Thyroid gland (tissue), 4 donors: ENCODE measurements around the gene NPC1L1. TPM values are rescaled to one million over a fixed set of nuclear protein-coding genes. Genes with fewer than 3 reads are reported as not detected.

ENCODE experiments used
- DNase-seq, 2 donors: peaks; one replicate each; pipeline ENCODE4 v3.0.0-alpha.2; 2019
- H3K27ac ChIP-seq, 3 donors: fragments of 200-600 bp; sonication (generic); 1 replicate in 2 of 3; 2 replicates in 1 of 3; pipeline ENCODE4 v1.5.1; 2016 to 2019; ENCODE audit warnings: mild to moderate bottlenecking in 1 of 3, moderate library complexity in 1 of 3
- H3K27me3 ChIP-seq: fragments of 200-600 bp; sonication (generic); one replicate; pipeline ENCODE4 v1.5.1; 2019
- H3K36me3 ChIP-seq, 2 donors: fragments of 200-600 bp; sonication (generic); one replicate each; pipeline ENCODE4 v1.5.1; 2016 to 2019
- H3K4me1 ChIP-seq, 2 donors: fragments of 200-600 bp; sonication (generic); one replicate each; pipeline ENCODE4 v1.5.1; 2017 to 2019
- H3K4me3 ChIP-seq, 3 donors: fragments of 200-600 bp; sonication (generic); replicated peaks in 1 of 3; 1 replicate in 2 of 3; 2 replicates in 1 of 3; pipeline ENCODE4 v1.5.1; 2016; ENCODE audit warnings: mild to moderate bottlenecking in 1 of 3
- H3K9me3 ChIP-seq: fragments of 200-600 bp; sonication (generic); one replicate; pipeline ENCODE4 v1.5.1; 2017
- CTCF ChIP-seq, 6 experiments: fragments of 200-600 bp in 3 of 6; fragments of 450-650 bp in 3 of 6; sonication (generic) in 3 of 6; IDR thresholded peaks; one replicate each; pipeline ENCODE4 v1.5.1; 2016 to 2019; ENCODE audit warnings: antibody characterized with exemption in 6 of 6, mild to moderate bottlenecking in 2 of 6, inconsistent platforms in 1 of 6, moderate library complexity in 1 of 6
- POLR2A ChIP-seq, 2 donors: fragments of 450-650 bp; IDR thresholded peaks; one replicate each; pipeline ENCODE4 v1.6.1; 2017; ENCODE audit warnings: antibody characterized with exemption in 2 of 2, mild to moderate bottlenecking in 2 of 2, moderate library complexity in 1 of 2
- WGBS, 2 donors: methylation state at CpG; one replicate each; pipeline ENCODE4 v1.1.5; 2017; 5-methylcytosine and 5-hydroxymethylcytosine counted together
- intact Hi-C: fragments of 100-400 bp; cut with DNase I; formaldehyde crosslinking; loops from one replicate; pipeline ENCODE4 v1.15.1; 2023
- total RNA-seq, 4 donors: library from RNA; depleted of rRNA; stranded (reverse); fragments of >200 nt; gene quantifications; one replicate each; pipeline ENCODE4 v1.2.3, GENCODE V29; 2016

Gene NPC1L1
- total RNA-seq, 4 donors from 2014 or later = not detected

- WGBS, 2 donors = 70 to 72% methylated on average over 10 of the region's 10 CpGs
- no peaks in the 10 kb centered on the region for H3K9me3 ChIP-seq
- DNase-seq = no peak
- H3K27ac ChIP-seq = no peak overlapping the region
- H3K27me3 ChIP-seq = no peaks in the 10 kb centered on the region
- no peaks in the 10 kb centered on the region for H3K36me3 ChIP-seq
- no peak overlapping the region for H3K4me3 ChIP-seq
- H3K4me1 ChIP-seq = no peaks in the 10 kb centered on the region
- intact Hi-C loops = no loop called here
- TF ChIP-seq CTCF (IDR thresholded peaks at IDR 0.05) (no peak), POLR2A (IDR thresholded peaks at IDR 0.05) (no peak)
Measured at GRCh38 chr7:44536090-44536489, 5.0 kb downstream of the NPC1L1 start.

GRCh38 chr7:44535348-44536064 lies 5.6 kb downstream of the NPC1L1 start:
- H3K4me3 ChIP-seq = no peak overlapping the region
- H3K27me3 ChIP-seq = no peaks in the 10 kb centered on the region
- no peak for DNase-seq
- H3K4me1 ChIP-seq = no peaks in the 10 kb centered on the region
- no peak for TF ChIP-seq CTCF (IDR thresholded peaks at IDR 0.05)
- TF ChIP-seq POLR2A (IDR thresholded peaks at IDR 0.05) = no peak
- H3K9me3 ChIP-seq = no peaks in the 10 kb centered on the region
- H3K27ac ChIP-seq = no peak overlapping the region
- intact Hi-C loops = no loop called here
- no peaks in the 10 kb centered on the region for H3K36me3 ChIP-seq
- WGBS, 2 donors = 92 to 94% methylated on average over 8 of the region's 8 CpGs

GRCh38 chr7:44534501-44534900 lies 6.6 kb downstream of the NPC1L1 start:
- H3K4me1 ChIP-seq = no peaks in the 10 kb centered on the region
- H3K27ac ChIP-seq = no peak overlapping the region
- H3K27me3 ChIP-seq = no peaks in the 10 kb centered on the region
- no peaks in the 10 kb centered on the region for H3K9me3 ChIP-seq
- DNase-seq = peak; percentile 28 to 29
- 54 to 70% methylated on average over 4 to 7 of the region's 7 CpGs for WGBS, 2 donors
- TF ChIP-seq CTCF (IDR thresholded peaks at IDR 0.05) (peak in 4 of 6 experiments; percentile 30 to 53 (median 34)), POLR2A (IDR thresholded peaks at IDR 0.05) (no peak)
- intact Hi-C loops = no loop called here
- H3K4me3 ChIP-seq = no peak overlapping the region
- H3K36me3 ChIP-seq = no peaks in the 10 kb centered on the region

GRCh38 chr7:44534087-44534486 lies 7.0 kb downstream of the NPC1L1 start:
- Histone ChIP-seq H3K4me3 (no peak overlapping the region), H3K36me3 (no peaks in the 10 kb centered on the region), H3K27me3 (no peaks in the 10 kb centered on the region), H3K4me1 (no peaks in the 10 kb centered on the region), H3K9me3 (no peaks in the 10 kb centered on the region), H3K27ac (no peak overlapping the region)
- 80 to 81% methylated on average over 5 of the region's 5 CpGs for WGBS, 2 donors
- no peak for DNase-seq
- intact Hi-C loops = no loop called here
- TF ChIP-seq POLR2A (IDR thresholded peaks at IDR 0.05) (no peak), CTCF (IDR thresholded peaks at IDR 0.05) (no peak)

GRCh38 chr7:44533301-44534055 lies 7.7 kb downstream of the NPC1L1 start:
- no peaks in the 10 kb centered on the region for H3K9me3 ChIP-seq
- H3K4me1 ChIP-seq = no peaks in the 10 kb centered on the region
- H3K36me3 ChIP-seq = no peaks in the 10 kb centered on the region
- WGBS, 2 donors = 64 to 82% methylated on average over 2 of the region's 8 CpGs
- H3K27me3 ChIP-seq = no peaks in the 10 kb centered on the region
- no peak overlapping the region for H3K4me3 ChIP-seq
- no peak for DNase-seq
- no peak for TF ChIP-seq CTCF (IDR thresholded peaks at IDR 0.05)
- TF ChIP-seq POLR2A (IDR thresholded peaks at IDR 0.05) = no peak
- intact Hi-C loops = no loop called here
- no peak overlapping the region for H3K27ac ChIP-seq
